ENCODE data around the gene LRFN2.

LRFN2 gene

DNA sequence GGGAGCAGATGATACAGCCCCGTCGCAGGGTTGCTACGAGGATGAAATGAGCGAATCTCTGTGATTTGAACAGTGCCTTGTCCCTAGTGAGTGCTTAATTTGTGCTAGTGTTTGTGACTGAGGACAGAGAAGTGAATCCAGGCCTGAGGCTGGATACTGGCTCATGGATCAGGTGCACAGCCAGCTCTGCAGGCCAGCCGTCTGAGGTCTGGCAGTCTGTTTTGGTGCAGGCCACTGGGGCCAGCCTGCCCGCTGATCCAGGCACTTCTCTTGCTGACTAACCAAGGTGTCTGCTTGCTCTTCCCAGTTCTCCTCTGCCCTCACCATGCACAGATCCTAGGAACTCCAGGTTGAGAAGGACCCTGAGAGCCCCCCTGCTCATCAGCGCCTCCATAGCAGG lies 181.0 kb downstream of the LRFN2 start:
- H3K4me3 ChIP-seq (ENCODE audit: low read depth, low read length): no peak overlapping the region
- no peaks in the 10 kb centered on the region for H3K79me2 ChIP-seq
- H3K9ac ChIP-seq: no peak overlapping the region
- H3K27ac ChIP-seq: no peak overlapping the region
- no peaks in the 10 kb centered on the region for H3K27me3 ChIP-seq (ENCODE audit: control insufficient read depth, insufficient read depth, low read length)
- TF ChIP-seq, protein P1, sequence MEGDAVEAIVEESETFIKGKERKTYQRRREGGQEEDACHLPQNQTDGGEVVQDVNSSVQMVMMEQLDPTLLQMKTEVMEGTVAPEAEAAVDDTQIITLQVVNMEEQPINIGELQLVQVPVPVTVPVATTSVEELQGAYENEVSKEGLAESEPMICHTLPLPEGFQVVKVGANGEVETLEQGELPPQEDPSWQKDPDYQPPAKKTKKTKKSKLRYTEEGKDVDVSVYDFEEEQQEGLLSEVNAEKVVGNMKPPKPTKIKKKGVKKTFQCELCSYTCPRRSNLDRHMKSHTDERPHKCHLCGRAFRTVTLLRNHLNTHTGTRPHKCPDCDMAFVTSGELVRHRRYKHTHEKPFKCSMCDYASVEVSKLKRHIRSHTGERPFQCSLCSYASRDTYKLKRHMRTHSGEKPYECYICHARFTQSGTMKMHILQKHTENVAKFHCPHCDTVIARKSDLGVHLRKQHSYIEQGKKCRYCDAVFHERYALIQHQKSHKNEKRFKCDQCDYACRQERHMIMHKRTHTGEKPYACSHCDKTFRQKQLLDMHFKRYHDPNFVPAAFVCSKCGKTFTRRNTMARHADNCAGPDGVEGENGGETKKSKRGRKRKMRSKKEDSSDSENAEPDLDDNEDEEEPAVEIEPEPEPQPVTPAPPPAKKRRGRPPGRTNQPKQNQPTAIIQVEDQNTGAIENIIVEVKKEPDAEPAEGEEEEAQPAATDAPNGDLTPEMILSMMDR (IDR thresholded peaks at IDR 0.05): no peak
- H3K4me1 ChIP-seq: no peaks in the 10 kb centered on the region
- no peaks in the 10 kb centered on the region for H3K36me3 ChIP-seq (ENCODE audit: control insufficient read depth, insufficient read depth, low read length)
- no peak overlapping the region for H2AFZ ChIP-seq
- H3K9me3 ChIP-seq (ENCODE audit: control insufficient read depth, low read length): no peaks in the 10 kb centered on the region
- no peak overlapping the region for H3K4me2 ChIP-seq (ENCODE audit: low read length)

DNA sequence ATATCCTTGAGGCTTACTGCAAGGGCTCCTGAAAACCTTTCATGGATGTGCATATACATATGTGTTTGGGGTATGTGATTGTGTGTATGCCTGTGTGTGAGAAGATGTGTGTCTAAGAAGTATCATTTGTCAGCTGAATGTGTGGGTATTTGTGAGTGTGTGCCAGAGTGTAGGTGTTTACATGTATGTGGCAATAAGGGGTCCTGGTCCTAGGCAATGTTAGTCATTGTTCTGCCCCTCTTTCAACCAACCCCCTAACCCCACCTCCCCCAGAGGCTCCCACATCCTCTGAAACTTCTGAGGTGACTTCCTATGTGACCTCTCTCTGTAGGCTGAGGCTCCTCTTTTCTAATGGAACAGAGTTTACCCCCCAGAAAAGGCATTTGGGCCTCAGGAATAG lies 186.4 kb downstream of the LRFN2 start:
- no peaks in the 10 kb centered on the region for H3K79me2 ChIP-seq

GRCh38 chr6:40399888-40400457 lies 187.2 kb downstream of the LRFN2 start:
- Histone ChIP-seq H3K79me2 (no peaks in the 10 kb centered on the region), H3K27me3 (ENCODE audit: control insufficient read depth, insufficient read depth, low read length) (no peaks in the 10 kb centered on the region), H3K36me3 (ENCODE audit: control insufficient read depth, insufficient read depth, low read length) (no peaks in the 10 kb centered on the region), H3K9ac (no peak overlapping the region), H3K4me1 (no peaks in the 10 kb centered on the region), H2AFZ (no peak overlapping the region), H3K27ac (no peak overlapping the region), H3K9me3 (ENCODE audit: control insufficient read depth, low read length) (no peaks in the 10 kb centered on the region), H3K4me3 (ENCODE audit: low read depth, low read length) (no peak overlapping the region), H3K4me2 (ENCODE audit: low read length) (no peak overlapping the region)
- TF ChIP-seq, protein P1 (IDR thresholded peaks at IDR 0.05): no peak

More for the DNA sequence above, 186.4 kb downstream of the LRFN2 start:
- H3K4me3 ChIP-seq (ENCODE audit: low read depth, low read length): no peak overlapping the region
- no peaks in the 10 kb centered on the region for H3K4me1 ChIP-seq
- H3K27ac ChIP-seq: no peak overlapping the region
- no peak overlapping the region for H3K9ac ChIP-seq
- no peak overlapping the region for H3K4me2 ChIP-seq (ENCODE audit: low read length)
- H3K9me3 ChIP-seq (ENCODE audit: control insufficient read depth, low read length): no peaks in the 10 kb centered on the region
- no peaks in the 10 kb centered on the region for H3K27me3 ChIP-seq (ENCODE audit: control insufficient read depth, insufficient read depth, low read length)
- TF ChIP-seq, protein P1 (IDR thresholded peaks at IDR 0.05): no peak
- H2AFZ ChIP-seq: no peak overlapping the region
- no peaks in the 10 kb centered on the region for H3K36me3 ChIP-seq (ENCODE audit: control insufficient read depth, insufficient read depth, low read length)

DNA sequence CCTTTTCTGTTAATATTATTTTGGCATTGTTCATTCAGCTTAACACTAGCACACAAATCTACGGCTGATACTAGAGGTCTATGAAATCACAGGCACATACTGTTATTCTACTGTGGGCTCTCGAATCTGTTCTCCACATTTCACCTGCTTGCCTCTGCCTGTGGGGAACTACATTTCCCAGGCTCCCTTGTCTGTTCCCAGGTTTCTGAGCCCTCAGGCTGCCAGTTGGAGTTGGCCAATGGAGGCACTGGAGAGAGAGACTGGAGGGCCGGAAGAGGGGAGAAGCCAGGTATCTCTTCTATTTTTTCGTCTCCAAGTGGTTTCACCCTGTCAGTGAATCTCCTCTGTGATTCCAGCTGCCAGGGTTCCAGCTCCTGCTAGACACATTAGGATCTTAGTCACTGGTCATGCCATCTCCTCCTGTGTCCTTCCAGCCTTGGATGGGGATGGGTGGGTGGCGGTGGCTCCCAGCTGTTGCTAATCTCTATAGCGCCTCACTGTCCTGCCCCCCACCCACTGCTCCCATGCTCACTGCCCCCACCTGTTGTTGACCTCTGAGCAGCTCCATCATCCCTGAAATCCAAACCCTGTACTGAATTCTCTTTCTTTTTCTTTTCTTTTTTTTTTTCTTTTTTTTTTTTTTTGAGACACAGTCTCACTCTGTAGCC lies 188.2 kb downstream of the LRFN2 start:
- no peaks in the 10 kb centered on the region for H3K36me3 ChIP-seq (ENCODE audit: control insufficient read depth, insufficient read depth, low read length)
- H3K27me3 ChIP-seq (ENCODE audit: control insufficient read depth, insufficient read depth, low read length): no peaks in the 10 kb centered on the region
- no peak overlapping the region for H3K4me3 ChIP-seq (ENCODE audit: low read depth, low read length)
- H2AFZ ChIP-seq: no peak overlapping the region
- no peak overlapping the region for H3K27ac ChIP-seq
- no peaks in the 10 kb centered on the region for H3K4me1 ChIP-seq
- no peak overlapping the region for H3K4me2 ChIP-seq (ENCODE audit: low read length)
- H3K79me2 ChIP-seq: no peaks in the 10 kb centered on the region
- TF ChIP-seq, protein P1 (IDR thresholded peaks at IDR 0.05): no peak
- H3K9ac ChIP-seq: no peak overlapping the region
- H3K9me3 ChIP-seq (ENCODE audit: control insufficient read depth, low read length): no peaks in the 10 kb centered on the region

All from parathyroid adenoma (tissue), 2 donors.